Stimulated activated naive CD8-positive, alpha-beta T cell treated with anti-CD3 and anti-CD28 coated beads, Interleukin-15, Interleukin-2, amounts not matched to agents 100 ng/mL and 50 ng/mL, for 24 hours (primary cell): ENCODE measurements around the gene POLD4.
A peak's percentile ranks its signal among the peaks of the same experiment; 100 is the strongest.

Experiments
- H3K27ac Mint-ChIP-seq: one replicate; pipeline ENCODE4 v1.8.0; 2021; ENCODE audit warnings: mild to moderate bottlenecking, mixed read lengths
- H3K27me3 Mint-ChIP-seq: one replicate; pipeline ENCODE4 v1.8.0; 2021; ENCODE audit warnings: mixed read lengths
- H3K36me3 Mint-ChIP-seq: one replicate; pipeline ENCODE4 v1.8.0; 2021; ENCODE audit warnings: low read depth, mixed read lengths
- H3K4me1 Mint-ChIP-seq: one replicate; pipeline ENCODE4 v1.8.0; 2021; ENCODE audit warnings: low read depth, mixed read lengths
- H3K4me3 Mint-ChIP-seq: one replicate; pipeline ENCODE4 v1.8.0; 2021; ENCODE audit warnings: mild to moderate bottlenecking, mixed read lengths
- H3K9me3 Mint-ChIP-seq: one replicate; pipeline ENCODE4 v1.8.0; 2021; ENCODE audit warnings: mixed read lengths

POLD4 gene

DNA sequence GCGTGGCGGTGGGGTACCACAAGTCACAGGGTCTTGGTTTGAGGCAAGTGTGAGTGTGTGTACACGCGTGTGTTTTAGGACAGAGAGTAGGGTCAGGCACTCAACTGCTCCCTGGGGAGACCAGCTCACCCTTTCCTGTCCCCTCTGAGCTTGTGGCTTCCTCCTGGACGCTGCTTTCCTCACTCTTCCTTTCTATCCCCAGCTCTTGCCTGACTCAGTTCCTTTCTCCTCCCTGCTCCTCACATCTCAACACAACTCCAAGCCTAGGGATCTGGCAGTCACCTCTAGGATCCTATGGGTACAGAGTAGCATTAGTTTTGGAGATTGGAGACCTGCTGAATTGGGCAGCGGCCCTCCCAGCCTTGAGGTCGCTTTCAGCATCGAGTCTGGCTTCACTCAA, 15.9 kb upstream of the POLD4 start:
- no peaks in the 10 kb centered on the region for H3K36me3 Mint-ChIP-seq
- H3K4me3 Mint-ChIP-seq = peak overlapping the region; percentile 10
- no peaks in the 10 kb centered on the region for H3K9me3 Mint-ChIP-seq
- H3K4me1 Mint-ChIP-seq = peaks cover 74% of the 10 kb centered on the region
- peak overlapping the region; percentile 1 for H3K27ac Mint-ChIP-seq
- H3K27me3 Mint-ChIP-seq = peaks cover 20% of the 10 kb centered on the region

DNA sequence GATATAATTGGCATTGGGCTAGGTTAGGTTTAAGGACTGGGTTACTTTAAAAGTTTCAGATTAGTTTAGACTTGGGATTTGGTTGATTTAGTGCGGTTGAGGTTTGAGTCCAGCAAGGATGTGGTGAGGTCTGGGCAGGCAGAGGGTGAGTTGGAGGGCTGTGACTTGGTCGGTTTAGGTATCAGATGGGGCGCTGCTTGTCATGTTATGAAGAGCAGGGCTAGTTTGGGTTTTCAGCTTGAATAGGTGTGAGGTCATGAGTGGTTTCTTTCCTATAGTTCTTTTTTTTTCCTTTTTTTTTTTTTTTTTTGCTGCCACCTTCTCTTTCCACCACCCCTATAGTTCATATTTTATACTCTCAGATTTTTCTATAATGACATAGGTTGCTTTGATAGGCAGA, 15.3 kb upstream of the POLD4 start:
- peak overlapping the region; percentile 45 for H3K27ac Mint-ChIP-seq
- H3K27me3 Mint-ChIP-seq = peaks cover 16% of the 10 kb centered on the region
- no peaks in the 10 kb centered on the region for H3K36me3 Mint-ChIP-seq
- H3K9me3 Mint-ChIP-seq = no peaks in the 10 kb centered on the region
- peak overlapping the region; percentile 25 for H3K4me3 Mint-ChIP-seq
- peaks cover 74% of the 10 kb centered on the region for H3K4me1 Mint-ChIP-seq

- H3K9me3 Mint-ChIP-seq = no peaks in the 10 kb centered on the region
- H3K36me3 Mint-ChIP-seq = no peaks in the 10 kb centered on the region
- H3K27ac Mint-ChIP-seq = no peak overlapping the region
- H3K27me3 Mint-ChIP-seq = peaks cover 16% of the 10 kb centered on the region
- H3K4me3 Mint-ChIP-seq = no peak overlapping the region
- H3K4me1 Mint-ChIP-seq = peaks cover 71% of the 10 kb centered on the region
Observed at GRCh38 chr11:67367761-67368227, 14.4 kb upstream of the POLD4 start.

DNA sequence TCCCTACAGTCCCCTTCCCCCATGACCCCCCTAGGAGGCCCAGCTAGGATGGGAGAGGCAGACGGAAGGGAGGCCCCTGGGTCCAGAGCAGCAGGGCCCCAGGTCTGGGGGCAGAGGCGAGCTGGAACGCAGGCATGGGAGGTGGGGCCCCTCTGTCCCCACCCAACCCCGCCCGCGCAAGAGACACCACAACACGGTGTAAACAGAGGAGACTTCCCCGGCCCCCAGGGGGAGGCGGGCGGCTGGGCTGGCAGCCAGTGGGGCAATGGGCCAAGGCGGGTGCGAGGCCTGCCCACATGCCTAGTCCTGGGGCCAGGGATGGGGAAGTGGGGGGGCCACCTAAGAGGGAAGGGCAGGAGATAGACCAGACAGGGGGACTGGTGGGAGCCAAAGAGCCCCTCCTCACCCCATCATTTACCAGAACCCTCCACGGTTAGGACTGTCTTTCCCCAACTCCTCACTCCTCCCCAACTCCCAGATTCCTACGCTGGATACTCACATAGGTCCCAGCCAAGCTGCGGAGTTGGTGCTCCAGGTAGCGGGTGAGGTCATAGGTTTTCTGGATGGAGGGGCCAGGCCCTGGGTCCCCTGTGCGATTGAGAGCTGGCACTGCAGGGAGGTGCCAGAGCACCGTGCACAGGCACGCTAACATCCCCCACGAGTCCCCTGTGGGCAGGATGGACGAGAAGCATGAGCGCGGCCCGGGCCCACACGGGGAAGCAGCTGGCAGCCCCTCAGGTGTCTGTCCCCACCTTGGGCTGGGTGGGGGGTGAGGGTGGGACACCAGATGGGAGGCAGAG, 13.8 kb upstream of the POLD4 start:
- Mint-ChIP-seq H3K27ac (no peak overlapping the region), H3K27me3 (peaks cover 16% of the 10 kb centered on the region), H3K36me3 (no peaks in the 10 kb centered on the region), H3K9me3 (no peaks in the 10 kb centered on the region), H3K4me1 (peaks cover 71% of the 10 kb centered on the region), H3K4me3 (no peak overlapping the region)

- Mint-ChIP-seq H3K36me3 (no peaks in the 10 kb centered on the region), H3K27ac (peak overlapping the region; percentile 49), H3K9me3 (no peaks in the 10 kb centered on the region), H3K4me1 (peaks cover 67% of the 10 kb centered on the region), H3K27me3 (peaks cover 11% of the 10 kb centered on the region), H3K4me3 (no peak overlapping the region)
Observed at GRCh38 chr11:67366546-67366945, 13.2 kb upstream of the POLD4 start.

DNA sequence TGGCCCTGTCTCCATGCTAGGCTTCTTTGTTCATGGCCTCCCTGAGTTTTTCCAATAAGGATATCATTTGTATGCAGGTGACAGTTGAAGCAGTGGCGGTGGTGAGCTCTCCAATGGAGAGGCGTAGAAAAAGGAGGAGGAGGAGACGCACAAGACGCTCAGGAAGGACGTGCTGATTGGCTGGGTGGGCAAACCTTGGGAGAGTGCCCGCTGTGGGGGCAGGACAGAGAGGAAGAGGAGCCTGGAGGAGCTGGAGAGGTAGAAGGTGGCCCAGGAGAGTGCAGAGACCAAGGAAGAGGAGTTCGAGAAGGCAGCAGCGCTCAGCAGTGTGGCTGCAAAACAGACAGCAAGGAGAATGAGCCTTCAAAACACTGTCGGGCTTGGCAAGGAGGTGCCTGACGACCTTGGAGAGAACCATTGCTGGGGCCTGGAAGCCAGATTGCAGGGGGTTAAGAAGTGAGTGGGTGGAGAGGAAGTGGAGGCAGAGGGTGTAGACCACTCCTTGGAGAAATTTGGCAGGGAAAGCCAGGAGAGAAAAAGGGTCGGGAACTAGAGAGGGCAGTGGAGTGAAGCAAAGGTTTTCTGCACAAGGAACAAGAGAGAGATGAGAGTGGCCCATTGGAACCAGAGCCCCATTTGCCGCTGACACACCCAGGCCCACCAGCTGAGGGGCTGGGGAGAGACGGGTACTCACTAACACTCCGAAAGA, 12.5 kb upstream of the POLD4 start:
- H3K27me3 Mint-ChIP-seq = peaks cover 5% of the 10 kb centered on the region
- peak overlapping the region; percentile 49 for H3K27ac Mint-ChIP-seq
- H3K4me3 Mint-ChIP-seq = no peak overlapping the region
- H3K36me3 Mint-ChIP-seq = no peaks in the 10 kb centered on the region
- H3K4me1 Mint-ChIP-seq = peaks cover 60% of the 10 kb centered on the region
- H3K9me3 Mint-ChIP-seq = no peaks in the 10 kb centered on the region

DNA sequence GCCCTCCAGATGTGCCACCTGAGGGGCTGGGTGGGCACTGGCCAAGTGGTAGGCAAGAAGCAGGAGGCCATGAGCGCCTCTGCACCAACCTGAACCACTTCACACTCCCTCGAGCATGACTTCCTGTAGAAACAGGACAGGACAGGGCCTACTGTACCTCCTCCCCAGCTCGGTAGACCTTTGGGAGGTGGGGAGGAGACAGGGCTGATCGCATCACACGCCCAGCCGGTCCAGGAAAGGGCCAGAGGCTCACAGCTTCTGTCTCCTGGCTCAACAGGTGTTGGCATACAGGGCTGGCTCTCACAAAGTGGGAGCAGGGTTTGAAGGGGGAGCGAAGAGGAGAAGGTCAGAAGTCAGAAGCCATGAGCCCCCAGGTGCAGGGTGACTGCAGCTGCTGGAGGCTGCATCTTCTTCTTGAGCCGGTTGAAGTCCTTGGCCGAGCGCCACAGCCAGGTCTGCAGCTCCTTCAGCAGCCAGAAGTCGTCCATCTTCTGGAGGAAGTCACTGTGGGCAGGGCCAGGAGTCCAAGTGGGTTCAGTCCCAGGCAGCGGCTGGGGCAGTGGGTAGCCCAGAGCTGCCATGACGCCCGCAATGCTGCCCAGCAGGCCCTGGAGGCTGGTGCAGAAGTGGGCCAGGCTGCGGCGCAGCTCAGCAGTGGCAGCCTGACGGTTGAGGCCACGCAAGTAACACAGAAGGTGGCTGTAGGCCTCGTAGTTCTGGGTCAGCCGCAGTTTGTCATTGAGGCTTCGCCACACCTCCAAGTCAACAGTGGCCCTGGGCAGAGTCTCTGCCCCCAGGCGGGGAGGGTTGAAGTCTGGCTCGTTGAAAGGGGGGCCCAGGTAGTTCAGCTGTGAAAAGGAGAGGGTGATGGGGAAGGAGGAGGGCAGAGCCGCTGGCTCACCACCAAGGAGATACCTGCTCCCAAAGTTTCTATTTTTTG, 11.7 kb upstream of the POLD4 start:
- H3K27me3 Mint-ChIP-seq = no peaks in the 10 kb centered on the region
- no peaks in the 10 kb centered on the region for H3K36me3 Mint-ChIP-seq
- H3K9me3 Mint-ChIP-seq = no peaks in the 10 kb centered on the region
- peaks cover 52% of the 10 kb centered on the region for H3K4me1 Mint-ChIP-seq
- no peak overlapping the region for H3K4me3 Mint-ChIP-seq
- peak overlapping the region; percentile 27 for H3K27ac Mint-ChIP-seq

DNA sequence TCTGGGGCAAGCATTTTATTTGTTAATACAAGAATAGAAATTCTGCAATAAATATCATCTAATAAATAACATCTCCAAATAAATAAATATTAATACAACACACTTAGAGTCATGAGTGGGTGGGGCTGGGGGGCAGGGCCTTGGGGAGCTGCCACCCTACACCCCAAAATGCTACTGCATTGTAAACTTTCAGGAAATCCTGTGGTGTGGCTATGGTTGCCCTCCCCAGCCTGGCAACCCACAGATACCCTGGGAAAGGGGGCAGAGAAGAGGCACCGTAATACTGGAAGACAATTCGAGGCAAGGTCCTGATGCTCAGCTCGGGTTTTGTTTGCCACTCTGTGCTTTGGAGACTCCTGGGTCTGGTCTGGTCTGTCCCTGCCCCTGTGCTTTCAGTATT, 10.8 kb upstream of the POLD4 start:
- Mint-ChIP-seq H3K36me3 (no peaks in the 10 kb centered on the region), H3K27me3 (no peaks in the 10 kb centered on the region), H3K9me3 (no peaks in the 10 kb centered on the region), H3K27ac (no peak overlapping the region), H3K4me3 (no peak overlapping the region), H3K4me1 (peaks cover 44% of the 10 kb centered on the region)

DNA sequence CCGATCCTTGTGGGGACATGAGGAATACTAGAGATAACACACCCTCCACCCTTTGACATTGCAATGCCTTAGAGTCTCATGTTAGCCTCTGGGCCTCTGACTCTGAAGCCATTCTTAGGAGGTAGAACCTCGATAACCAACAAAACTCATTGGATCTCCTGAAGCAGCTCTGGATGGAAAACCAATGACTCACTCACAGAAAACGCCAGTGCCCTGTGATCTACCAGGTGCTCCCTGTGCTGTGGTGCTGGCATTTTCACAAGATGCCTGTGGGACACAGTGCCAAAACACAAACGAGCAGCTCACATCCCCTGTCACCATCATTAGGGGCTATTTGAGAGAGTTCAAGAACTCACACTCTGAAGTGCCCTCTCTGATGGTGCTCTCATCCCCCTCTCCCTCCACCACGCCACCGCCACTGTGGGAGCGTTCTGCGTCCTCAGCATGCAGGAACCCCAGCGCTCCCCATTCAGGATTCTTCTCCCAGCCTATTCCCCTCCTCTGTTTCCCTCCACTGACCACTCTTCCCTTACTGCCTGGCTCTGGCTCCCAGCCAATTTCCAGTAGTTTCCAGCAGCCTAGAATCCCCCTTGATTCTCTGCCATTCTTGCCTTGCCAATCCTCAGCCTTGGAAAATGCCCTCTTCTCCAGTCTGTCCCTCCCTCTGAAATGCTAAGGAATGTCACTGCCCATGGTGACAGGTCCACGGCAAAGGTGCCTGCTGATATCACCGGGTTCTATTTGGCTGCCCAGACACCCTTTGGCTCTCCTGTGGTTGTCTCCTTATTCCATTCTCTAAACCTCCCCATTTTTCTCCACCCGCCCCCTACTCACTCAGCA, 4.7 kb upstream of the POLD4 start:
- no peaks in the 10 kb centered on the region for H3K36me3 Mint-ChIP-seq
- no peaks in the 10 kb centered on the region for H3K27me3 Mint-ChIP-seq
- H3K9me3 Mint-ChIP-seq = no peaks in the 10 kb centered on the region
- no peak overlapping the region for H3K27ac Mint-ChIP-seq
- H3K4me3 Mint-ChIP-seq = no peak overlapping the region
- peaks cover 52% of the 10 kb centered on the region for H3K4me1 Mint-ChIP-seq

DNA sequence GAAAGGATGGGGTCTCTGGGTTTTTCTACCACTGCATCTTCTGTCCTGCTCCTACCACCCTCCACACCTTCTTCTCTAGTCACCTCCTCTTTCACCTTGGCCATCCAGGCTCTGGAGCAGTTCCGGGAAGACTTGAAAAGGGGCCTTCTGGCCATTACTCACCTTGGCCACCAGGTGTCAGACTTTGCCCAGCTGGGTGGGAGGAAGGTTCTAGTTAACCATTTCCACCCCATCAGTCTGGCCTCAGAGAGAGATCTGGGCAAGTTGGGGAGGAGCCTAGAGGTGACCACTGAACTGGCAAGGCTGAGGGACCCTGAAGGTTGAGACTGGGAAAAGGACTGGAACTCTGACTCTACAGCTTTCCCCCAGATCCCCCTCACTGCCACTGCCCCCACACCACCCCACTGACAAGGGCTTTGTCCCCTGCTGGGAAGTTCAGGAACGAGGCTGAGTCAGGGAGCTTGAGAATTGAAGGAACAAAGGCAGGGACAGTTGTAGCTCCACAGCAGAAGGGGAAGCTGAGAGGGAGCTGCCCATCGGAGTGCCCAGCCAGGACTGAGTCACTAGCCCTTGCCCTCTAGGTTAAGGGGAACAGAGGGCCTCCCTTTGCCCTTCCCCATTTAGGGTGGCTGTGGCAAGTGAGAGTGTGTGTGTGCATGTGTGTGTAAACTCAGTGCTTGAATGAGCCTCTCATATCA, 3.7 kb upstream of the POLD4 start:
- H3K9me3 Mint-ChIP-seq = no peaks in the 10 kb centered on the region
- no peaks in the 10 kb centered on the region for H3K36me3 Mint-ChIP-seq
- H3K4me1 Mint-ChIP-seq = peaks cover 54% of the 10 kb centered on the region
- H3K27ac Mint-ChIP-seq = peak overlapping the region; percentile 52
- peak overlapping the region; percentile 14 for H3K4me3 Mint-ChIP-seq
- no peaks in the 10 kb centered on the region for H3K27me3 Mint-ChIP-seq

GRCh38 chr11:67356387-67356863, 3.1 kb upstream of the POLD4 start:
- Mint-ChIP-seq H3K4me3 (peak overlapping the region; percentile 14), H3K27me3 (no peaks in the 10 kb centered on the region), H3K9me3 (no peaks in the 10 kb centered on the region), H3K36me3 (no peaks in the 10 kb centered on the region), H3K4me1 (peaks cover 60% of the 10 kb centered on the region), H3K27ac (peak overlapping the region; percentile 52)

DNA sequence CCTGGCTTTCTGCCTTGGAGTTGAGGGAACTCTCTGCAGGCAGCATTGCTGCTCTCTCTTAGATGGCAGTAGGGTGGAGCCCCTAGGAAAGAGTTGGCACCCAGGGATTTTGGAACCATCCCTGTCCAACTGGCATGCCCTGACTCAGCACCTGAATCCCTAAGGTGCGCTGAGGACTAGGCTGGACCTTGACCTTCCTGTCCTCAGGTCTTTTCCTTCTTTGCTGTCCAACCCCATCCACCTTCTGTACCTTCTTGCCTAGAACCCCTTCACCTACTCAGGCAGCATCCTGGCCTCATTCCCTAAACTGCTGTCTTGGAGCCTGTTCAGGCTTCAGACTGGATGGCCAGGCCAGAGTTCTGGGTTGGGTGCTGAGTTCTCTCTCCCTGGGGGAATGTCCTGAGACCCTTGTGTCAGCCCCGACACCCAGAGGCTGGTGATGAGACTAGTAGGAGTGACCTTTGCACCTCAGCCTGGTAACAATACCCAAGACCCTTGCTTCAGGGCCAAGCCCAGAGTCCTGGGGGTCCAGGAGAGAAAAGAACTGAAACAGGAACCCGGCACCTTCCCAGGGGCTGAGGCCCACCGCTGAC, 2.5 kb upstream of the POLD4 start:
- H3K4me3 Mint-ChIP-seq = no peak overlapping the region
- no peaks in the 10 kb centered on the region for H3K36me3 Mint-ChIP-seq
- H3K27ac Mint-ChIP-seq = no peak overlapping the region
- H3K9me3 Mint-ChIP-seq = no peaks in the 10 kb centered on the region
- H3K4me1 Mint-ChIP-seq = peaks cover 65% of the 10 kb centered on the region
- H3K27me3 Mint-ChIP-seq = no peaks in the 10 kb centered on the region

GRCh38 chr11:67355023-67355793, 1.9 kb upstream of the POLD4 start:
- no peaks in the 10 kb centered on the region for H3K9me3 Mint-ChIP-seq
- peaks cover 66% of the 10 kb centered on the region for H3K4me1 Mint-ChIP-seq
- H3K27me3 Mint-ChIP-seq = no peaks in the 10 kb centered on the region
- no peak overlapping the region for H3K4me3 Mint-ChIP-seq
- H3K27ac Mint-ChIP-seq = peak overlapping the region; percentile 98
- no peaks in the 10 kb centered on the region for H3K36me3 Mint-ChIP-seq
